Ishikawa (cell line): ENCODE results near the gene FBLN5.

ENCODE experiments used
- CEBPB ChIP-seq: IDR thresholded peaks from 2 replicates; pipeline ENCODE4 v1.6.1; 2012
- EP300 ChIP-seq: IDR thresholded peaks from 2 replicates; pipeline ENCODE4 v1.6.1; 2012; ENCODE audit warnings: borderline replicate concordance
- FOXM1 ChIP-seq: IDR thresholded peaks from 2 replicates; pipeline ENCODE4 v1.6.1; 2012; ENCODE audit warnings: low read depth, borderline replicate concordance
- RAD21 ChIP-seq: IDR thresholded peaks from 2 replicates; pipeline ENCODE4 v1.6.1; 2012; ENCODE audit warnings: low read depth
- TAF1 ChIP-seq: IDR thresholded peaks from 2 replicates; pipeline ENCODE4 v1.6.1; 2012; ENCODE audit warnings: low read depth, mild to moderate bottlenecking
- TCF12 ChIP-seq: IDR thresholded peaks from 2 replicates; pipeline ENCODE4 v1.6.1; 2012; ENCODE audit warnings: low read depth
- YY1 ChIP-seq: IDR thresholded peaks from 2 replicates; pipeline ENCODE4 v1.6.1; 2012; ENCODE audit warnings: low read depth

- no peak for TF ChIP-seq FOXM1
- no peak for TF ChIP-seq TCF12
- no peak for TF ChIP-seq RAD21
- TF ChIP-seq YY1, result no peak
- TF ChIP-seq CEBPB, result no peak
- TF ChIP-seq EP300, result no peak
- TF ChIP-seq TAF1, result no peak
Observed at GRCh38 chr14:91839749-91840148, 107.7 kb downstream of the FBLN5 start.
